Measurements from ENCODE around the gene ZNF662.

Gene ZNF662

DNA sequence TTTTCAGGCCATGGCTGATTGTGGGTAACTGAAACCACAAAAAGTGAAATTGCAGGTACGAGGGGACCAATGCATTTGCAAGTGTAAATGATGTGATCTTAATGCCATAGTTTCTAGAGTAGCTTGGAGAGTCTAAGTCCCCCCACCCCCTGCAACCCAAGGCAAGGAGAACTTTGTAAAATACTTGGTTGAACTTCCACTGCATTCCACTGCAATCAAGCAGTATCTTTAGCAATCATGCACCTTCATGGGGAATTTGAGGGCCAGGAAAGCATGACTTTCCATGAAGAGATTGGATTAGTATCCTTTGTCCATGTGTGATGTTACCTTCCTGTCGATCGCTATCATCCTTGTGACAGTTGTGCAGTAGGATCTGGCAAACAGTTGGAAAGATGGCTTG lies 18.9 kb upstream of the ZNF662 start:
- no peak for DNase-seq (ENCODE audit: low read depth)
- no peak overlapping the region for H3K4me3 ChIP-seq (ENCODE audit: low read depth, low read length)
- TF ChIP-seq, protein P1, sequence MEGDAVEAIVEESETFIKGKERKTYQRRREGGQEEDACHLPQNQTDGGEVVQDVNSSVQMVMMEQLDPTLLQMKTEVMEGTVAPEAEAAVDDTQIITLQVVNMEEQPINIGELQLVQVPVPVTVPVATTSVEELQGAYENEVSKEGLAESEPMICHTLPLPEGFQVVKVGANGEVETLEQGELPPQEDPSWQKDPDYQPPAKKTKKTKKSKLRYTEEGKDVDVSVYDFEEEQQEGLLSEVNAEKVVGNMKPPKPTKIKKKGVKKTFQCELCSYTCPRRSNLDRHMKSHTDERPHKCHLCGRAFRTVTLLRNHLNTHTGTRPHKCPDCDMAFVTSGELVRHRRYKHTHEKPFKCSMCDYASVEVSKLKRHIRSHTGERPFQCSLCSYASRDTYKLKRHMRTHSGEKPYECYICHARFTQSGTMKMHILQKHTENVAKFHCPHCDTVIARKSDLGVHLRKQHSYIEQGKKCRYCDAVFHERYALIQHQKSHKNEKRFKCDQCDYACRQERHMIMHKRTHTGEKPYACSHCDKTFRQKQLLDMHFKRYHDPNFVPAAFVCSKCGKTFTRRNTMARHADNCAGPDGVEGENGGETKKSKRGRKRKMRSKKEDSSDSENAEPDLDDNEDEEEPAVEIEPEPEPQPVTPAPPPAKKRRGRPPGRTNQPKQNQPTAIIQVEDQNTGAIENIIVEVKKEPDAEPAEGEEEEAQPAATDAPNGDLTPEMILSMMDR (conservative IDR thresholded peaks at IDR 0.05; ENCODE audit: low read depth, low read length): no peak

DNA sequence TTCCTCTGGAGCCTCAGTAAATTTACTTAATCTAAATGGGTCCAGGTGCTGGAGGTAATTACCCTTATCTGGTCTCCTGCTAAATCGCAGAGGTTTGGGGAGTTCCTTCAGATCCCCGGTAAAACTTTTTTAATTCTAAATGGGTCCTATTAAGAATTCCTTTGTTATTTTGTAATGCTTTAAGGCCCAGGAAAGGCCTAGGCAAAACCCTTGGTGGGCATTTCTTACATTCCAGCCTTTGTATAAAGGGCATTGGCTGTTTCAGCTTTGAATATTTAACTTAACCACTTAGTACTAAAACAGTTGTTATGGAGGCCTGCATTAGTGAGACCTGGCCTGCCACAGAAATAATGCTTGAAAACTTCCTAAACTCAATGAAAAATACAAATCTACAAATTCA lies 14.9 kb upstream of the ZNF662 start:
- no peak for DNase-seq (ENCODE audit: low read depth)
- no peak overlapping the region for H3K4me3 ChIP-seq (ENCODE audit: low read depth, low read length)
- TF ChIP-seq, protein P1 (conservative IDR thresholded peaks at IDR 0.05; ENCODE audit: low read depth, low read length): no peak

DNA sequence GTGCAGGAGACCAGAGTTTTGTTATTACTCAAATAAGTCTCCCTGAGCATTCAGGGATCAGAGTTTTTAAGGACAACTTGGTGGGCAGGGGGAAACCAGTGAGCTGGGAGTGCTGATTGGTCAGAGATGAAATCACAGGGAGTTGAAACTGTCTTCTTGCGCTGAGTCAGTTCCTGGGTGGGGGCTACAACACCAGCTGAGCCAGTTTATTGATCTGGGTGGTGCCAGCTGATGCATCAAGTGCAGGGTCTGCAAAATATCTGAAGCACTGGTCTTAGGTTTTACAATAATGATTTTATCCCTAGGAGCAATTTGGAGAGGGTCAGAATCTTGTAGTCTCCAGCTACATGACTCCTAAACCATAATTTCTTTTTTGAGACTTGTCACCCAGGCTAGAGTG lies 13.8 kb upstream of the ZNF662 start:
- no peak overlapping the region for H3K4me3 ChIP-seq (ENCODE audit: low read depth, low read length)
- TF ChIP-seq, protein P1 (conservative IDR thresholded peaks at IDR 0.05; ENCODE audit: low read depth, low read length): no peak
- no peak for DNase-seq (ENCODE audit: low read depth)

DNA sequence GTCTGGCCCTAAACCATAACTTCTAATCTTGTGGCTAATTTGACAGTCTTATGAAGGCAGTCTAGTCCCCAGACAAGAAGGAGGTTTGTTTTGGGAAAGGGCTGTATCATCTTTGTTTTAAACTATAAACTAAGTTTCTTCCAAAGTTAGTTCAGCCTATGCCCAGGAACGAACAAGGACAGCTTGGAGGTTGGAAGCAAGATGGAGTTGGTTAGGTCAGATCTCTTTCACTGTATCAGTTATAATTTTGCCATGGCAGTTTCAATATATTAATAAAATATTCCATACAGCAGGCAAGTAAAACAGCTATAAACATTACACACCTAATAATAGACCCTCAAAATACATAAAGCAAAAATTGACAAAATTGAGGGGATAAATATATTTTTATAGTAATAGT lies 13.1 kb upstream of the ZNF662 start:
- DNase-seq (ENCODE audit: low read depth): no peak
- H3K4me3 ChIP-seq (ENCODE audit: low read depth, low read length): no peak overlapping the region
- TF ChIP-seq, protein P1 (conservative IDR thresholded peaks at IDR 0.05; ENCODE audit: low read depth, low read length): no peak

DNA sequence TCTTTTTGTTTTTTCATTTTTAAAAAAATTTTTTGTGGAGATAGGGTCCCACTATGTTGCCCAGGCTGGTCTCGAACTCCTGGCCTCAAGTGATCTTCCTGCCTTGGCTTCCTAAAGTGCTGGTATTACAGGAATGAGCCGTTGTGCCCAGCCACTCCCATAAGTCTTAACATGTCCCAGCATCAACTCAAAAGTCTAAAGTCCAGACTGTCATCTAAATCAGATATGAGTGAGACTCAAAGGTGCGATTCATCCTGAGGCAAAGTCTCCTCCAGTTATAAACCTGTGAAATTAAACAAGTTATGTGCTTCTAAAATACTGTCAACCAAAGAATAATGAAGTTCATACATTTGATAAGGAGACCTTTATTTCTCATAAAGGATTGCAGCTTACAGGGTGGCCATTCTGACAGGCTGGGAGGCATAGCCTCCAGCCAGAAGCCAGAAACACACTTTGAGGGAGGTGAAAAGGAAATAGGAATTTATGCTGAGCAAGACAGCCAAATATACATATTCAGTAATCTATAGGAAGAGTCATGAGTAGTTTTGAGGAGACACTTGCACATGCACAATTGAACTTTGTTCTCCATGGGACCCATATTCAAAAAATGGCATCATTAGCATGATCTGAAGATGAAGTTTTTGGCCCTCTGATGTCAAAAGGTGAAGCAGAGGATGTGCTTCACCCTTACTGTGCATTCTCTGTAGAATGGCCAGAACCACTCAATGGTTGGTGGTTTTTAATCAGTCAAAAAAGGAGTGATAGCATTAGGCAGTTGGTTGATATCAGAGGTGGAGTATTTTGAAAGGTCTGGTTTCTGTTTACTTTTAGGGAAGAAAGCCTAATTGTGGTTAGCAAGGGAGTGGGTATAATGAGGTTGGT lies 11.0 kb upstream of the ZNF662 start:
- DNase-seq (ENCODE audit: low read depth): no peak
- TF ChIP-seq, protein P1 (conservative IDR thresholded peaks at IDR 0.05; ENCODE audit: low read depth, low read length): no peak
- no peak overlapping the region for H3K4me3 ChIP-seq (ENCODE audit: low read depth, low read length)

DNA sequence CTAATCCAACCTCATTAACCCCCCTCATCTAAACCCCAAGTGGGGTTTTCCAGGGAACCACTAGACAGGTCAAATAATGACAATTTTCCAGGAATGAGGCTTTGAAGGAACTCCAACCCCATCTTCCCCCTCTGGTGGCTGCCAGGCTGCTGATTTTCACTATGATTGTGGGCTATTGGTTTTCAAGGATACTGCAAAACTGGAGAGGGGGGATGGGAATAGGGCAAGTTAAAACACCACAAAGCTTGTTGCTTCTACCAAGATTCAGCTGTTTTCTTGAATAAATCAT lies 10.4 kb upstream of the ZNF662 start:
- TF ChIP-seq, protein P1 (conservative IDR thresholded peaks at IDR 0.05; ENCODE audit: low read depth, low read length): no peak
- DNase-seq (ENCODE audit: low read depth): no peak
- H3K4me3 ChIP-seq (ENCODE audit: low read depth, low read length): no peak overlapping the region
